GDM1 (cell line): ENCODE data around the gene CRACDL.

Experiments
- DNase-seq: peaks from one replicate; lab custom pipeline; 2025; lab: John Stamatoyannopoulos, UW

CRACDL gene

DNA sequence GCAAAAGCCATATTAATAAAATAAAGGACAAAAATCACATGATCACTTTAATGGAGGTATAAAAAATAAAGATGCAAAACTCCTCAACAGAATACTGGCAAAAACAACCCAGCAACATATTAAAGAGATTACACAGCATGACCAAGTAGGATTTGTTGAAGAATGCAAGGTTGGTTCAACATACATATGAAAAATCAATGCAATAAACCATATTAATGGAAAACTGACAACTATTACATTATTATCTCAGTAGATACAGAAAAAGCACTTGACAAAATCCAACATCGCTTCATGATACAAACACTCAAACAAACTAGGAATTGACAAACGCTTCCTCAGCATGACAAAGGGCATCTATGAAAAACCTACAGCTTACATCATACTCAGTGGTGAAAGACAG is 76.7 kb downstream of the CRACDL start:
- no peak for DNase-seq

DNA sequence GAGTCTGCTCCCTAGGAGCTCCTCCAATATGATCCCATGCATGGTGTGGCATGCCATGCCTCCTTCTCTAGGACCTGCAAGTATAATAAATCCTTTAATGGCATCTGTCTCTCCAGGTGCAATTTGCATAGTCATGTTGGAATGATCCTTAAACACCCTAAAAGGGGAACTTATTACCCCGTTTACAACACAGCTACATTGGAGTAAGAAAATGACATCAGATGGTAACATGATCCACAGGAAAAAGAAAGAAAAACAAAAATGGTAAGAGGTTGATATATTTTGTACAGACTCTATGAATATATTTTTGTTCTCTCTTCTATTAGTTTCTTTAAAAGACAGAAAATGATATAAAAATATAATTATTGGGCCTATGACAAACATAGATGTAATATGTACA is 79.0 kb downstream of the CRACDL start:
- no peak for DNase-seq

DNA sequence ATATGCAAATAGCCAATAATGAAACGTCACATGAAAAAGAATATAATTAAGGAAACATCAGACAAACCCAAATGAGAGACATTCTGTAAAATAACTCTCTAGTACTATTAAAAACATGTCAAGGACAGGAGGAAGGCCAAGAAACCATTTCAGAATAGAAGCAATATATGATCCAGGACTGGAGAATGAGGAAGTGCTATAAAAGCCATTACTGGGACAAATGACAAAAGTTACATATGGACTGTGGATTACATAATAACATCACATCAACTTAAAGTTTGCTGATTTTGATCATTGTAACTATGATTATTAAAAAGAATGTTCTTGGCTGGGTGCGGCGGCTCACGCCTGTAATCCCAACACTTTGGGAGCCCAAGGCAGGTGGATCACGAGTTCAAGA is 81.3 kb downstream of the CRACDL start:
- no peak for DNase-seq

DNA sequence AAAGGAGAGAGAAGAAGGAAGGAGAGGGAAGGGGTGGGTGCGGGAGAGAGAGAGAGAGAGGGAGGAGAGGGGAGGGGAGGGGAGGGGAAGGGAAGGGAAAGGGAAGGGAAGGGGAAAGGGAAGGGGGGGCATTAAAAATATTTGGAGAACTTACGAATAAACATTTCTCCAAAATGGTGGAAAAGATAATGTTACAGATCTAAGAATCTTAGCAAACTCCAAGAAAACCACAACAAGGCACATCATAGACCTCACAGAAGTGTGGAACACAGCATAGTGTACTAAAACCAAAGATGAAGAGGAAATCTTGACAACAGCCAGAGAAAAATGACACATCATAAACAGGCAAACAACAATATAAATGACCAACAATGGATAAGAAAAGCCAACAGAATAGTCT is 83.1 kb downstream of the CRACDL start:
- no peak for DNase-seq

DNA sequence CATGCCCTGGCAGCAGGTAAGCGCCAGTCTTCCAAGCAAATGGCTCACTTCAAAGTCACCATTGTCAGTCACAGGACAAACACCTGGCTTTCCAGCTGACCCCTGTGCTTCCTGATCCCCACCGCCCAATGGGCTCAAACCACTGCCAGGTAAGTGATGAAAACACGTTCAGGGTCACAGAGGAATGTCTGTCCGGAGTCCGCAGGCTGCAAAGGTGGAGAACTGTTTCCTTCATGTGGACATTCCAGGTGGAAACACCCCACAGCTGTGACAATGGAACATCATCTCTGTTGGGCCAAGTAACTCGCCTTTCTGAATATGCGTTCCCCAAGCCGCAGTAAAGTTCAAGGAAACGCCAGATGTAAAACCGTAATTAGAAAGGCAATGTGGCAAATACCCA is 86.0 kb downstream of the CRACDL start:
- DNase-seq: no peak

DNA sequence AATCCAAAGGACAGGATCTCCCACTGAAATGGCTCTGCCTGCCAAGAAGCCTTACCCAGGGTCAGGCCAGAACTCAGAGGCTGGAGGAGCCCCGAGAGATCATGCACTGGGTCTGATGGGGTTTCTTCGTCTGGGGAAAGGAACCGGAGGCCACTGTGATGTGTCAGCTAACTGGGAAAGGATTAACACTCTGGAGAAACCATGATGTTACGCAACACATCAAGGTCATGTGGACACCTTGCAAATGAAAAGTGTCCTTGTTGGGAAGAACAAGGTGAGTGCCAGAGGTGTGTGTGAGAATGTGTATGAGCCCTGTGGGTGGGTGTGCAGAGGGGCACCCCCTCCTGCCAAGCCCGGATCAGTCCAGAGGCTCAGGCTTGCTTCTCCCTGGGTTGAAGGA is 86.9 kb downstream of the CRACDL start:
- no peak for DNase-seq

DNA sequence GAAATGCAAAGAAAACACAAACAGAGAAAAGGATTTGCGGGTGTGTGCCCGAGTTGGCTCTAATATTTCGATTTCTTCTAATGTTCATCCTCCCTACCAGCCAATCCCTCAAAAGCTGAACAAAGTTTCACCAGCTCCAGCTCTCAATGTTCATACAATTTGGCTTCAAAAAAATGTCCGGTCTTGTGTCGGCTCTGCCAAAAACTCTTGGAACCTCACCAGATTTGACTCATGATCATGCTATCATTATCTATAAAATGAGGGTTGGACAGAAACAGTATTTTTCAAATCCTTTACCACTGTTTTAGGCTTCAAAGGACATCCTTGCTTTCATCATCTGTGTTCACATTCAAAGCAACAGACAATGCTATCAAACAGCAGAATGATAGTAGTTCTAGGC is 88.2 kb downstream of the CRACDL start:
- DNase-seq: no peak

DNA sequence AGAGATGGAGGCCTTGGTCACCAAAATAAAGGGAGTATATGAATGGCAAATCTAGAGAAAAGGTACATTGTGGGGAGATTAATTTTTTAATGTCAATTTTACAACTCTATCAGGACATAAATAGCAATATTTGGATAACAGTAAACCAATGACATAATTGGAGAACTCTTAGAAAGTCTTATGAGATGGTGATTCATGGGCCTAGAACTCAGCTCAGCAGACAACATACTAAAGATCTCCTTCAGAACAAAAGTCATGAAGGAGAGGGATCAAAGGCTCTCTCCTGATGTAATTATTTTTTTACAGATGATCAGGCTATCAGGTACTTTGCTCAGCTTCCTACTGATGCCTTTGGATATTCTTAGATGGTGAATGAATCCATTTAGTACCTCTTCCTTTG is 90.0 kb downstream of the CRACDL start:
- no peak for DNase-seq

DNA sequence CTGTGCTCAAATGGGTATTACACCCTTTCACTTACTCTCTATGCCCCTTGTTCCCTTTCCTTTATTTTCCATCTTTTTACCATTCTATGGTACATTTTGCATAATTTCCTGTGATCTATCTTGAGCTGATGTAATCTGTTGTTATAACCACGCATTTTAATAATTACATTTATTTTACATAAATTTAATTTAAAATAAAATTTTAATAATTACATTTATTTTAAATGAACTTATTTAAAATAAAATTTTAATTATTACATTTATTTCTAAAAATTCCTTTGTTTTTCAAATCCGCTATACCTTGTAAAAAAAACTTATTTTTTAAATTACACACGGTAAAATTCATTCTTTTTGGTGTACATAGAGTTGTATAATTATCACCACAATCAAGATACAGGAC is 93.9 kb downstream of the CRACDL start:
- DNase-seq: no peak

DNA sequence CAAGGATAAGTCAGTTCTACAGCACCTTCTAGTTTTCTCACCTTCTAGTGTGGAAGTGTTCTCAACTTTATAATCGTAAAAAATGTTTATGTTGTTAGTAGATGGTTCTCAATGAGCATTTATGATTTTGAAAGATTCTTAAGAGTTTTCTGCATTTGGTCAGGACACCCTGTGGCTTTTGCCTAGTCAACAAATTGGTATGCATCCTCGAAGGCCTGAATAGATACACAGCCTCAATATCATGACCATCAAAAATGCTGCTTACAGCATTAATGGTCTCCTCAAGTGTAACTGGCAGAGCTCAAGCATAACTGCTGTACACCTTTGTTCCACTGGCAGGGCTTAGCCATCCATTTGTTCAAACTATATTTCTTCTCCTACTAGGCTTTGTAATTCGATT is 96.7 kb downstream of the CRACDL start:
- no peak for DNase-seq

DNA sequence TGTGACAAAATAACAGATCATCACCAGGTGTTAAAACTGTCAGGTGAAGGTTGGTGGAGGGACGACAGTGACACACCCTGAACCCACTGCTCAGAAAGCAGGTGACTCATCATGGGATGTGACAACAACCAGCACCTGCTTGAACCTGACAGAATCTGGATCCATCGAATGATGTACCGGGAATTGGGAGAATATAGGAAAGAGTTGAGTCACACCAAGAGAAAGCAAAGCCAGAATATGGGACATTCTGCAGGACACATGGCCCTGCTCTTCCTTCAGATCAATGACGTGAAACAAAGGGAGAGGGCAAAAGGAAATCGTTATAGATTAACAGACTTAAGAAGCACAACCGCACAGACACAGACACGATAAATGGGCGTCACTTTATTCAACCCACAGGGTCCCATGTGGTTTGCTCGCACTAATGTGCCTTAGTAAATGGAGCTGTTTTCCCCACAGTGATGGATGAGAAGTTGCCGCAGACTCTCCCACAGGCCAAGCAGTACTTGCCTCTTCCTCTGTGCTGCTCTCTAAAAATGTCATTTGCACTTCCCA is 100.1 kb downstream of the CRACDL start:
- DNase-seq: peak; percentile 56

DNA sequence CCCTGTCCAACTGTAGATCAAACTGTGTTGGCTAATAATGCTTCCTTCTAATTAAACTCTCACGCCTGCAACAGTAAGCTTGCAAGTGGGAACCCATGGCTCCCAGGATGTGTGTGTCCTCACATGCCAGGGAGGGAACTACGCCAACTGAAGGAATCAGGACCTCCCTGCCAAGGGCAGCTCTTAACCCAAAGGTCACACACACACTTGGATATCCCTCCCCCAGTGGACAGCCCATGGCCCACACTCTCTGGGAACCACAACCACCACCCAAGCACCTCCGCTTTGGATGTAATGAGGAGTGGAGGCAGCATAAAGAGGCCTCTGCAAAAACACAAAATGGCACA is 102.1 kb downstream of the CRACDL start:
- DNase-seq: no peak

DNA sequence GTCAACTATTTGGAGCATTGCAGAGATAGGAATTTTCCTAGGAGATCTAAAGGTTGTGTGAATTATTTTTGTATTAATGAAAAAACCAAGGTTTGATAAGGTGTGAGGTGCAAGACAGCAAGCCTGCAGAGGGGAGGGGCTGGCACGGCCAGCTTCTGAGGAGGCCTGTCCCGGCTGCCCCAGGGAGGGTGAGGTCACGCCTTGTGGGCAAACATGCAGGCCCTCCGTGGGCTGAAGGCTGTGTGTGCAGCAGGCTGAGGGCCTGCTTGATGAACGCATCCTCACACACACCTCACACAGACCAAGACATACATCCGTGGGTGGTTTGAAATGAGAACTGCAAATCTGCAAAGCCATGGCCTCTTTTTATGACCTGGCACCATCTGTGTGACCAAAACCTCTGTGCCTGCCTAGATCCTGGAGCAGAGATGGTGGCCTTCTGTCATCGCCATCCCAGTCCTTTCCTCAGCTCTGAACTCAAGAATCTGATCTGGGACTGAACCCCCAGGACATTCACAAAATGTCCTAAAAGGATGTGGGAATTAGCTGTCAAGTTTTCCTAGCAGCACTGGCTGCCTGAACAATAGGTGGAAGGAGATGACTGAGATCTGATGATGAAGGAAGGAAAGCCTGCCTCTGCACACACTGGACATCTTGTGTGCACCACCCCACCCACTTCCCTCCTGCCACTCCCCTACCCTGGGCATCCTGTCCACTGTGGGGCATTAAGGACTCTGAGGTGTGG is 102.7 kb downstream of the CRACDL start:
- DNase-seq: no peak

DNA sequence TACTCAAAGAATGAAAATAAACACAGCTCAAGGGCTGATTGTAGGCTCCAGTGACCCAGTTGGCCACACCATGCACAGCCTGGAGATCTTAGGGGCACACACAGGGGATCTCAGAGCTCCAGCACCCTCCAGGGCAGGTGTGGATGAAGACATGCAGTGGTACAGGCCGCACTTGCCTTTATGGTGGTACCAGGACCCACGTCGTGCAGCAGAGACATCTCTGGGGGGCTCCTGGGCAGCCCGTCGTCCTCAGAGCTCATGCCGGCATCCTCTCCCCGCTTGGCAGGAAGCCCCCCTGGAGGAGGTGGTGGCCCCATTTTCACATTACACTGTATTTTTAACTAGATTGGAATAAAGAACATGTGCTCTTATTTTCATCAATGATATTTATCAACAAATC is 103.9 kb downstream of the CRACDL start:
- no peak for DNase-seq

DNA sequence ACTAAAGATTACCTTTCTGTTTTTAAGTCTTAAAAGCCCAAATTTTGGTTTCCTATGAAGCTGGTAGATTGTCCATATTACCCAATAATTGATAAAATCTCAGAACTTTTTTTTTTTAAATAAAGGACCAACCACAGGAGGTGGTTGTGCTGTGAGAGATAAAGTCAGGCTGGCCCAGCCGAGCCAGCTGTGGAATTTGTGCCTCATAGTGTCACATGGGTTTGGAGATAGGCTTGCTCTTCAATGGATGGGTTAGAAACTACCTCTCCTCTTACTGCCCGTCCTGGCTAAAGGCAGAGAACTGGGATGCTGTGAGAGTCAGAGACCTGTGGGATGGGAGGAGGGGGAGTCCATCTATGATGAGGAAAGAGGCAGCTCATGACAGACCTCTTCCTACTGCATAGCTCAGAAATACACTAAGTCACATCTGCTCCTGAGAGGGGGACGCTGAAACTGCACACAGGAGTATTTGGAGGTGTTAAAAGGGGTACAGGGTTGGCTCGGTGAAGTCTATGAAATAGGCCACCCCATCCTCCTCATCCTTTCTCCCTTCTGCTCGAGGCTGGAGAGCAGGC is 105.4 kb downstream of the CRACDL start:
- DNase-seq: no peak

DNA sequence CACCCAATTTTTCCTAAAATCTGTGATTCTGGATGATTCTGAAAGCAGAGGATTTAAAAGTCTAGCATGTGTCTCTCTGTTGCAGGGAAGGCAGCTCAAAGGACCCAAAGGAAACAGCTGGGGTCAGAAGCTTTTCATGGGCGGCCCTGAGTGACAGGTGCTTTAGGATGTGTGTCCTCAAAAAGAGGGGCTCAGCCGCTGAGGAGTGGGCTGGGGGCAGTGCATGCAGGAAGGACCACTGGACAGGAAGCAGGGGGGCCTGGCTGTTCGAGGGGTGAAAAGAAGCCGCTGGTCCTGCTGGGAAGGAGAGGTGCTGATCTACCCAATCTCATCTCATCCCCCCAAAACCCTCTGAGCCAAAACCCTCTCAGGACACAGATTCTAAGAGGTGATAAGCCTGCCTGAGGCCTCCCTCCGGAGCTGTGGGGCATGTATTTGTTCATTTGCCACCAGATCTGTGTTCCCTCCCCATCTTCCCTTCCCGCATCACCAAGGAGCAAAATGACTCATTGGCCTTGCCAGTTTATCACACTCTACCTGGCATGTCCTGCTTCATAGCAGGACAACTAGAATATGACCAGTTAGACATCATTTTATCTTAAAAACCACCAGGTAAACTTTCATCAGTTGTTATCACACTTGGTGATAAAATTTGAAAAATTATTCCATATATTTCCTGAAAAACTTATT is 106.3 kb downstream of the CRACDL start:
- no peak for DNase-seq

DNA sequence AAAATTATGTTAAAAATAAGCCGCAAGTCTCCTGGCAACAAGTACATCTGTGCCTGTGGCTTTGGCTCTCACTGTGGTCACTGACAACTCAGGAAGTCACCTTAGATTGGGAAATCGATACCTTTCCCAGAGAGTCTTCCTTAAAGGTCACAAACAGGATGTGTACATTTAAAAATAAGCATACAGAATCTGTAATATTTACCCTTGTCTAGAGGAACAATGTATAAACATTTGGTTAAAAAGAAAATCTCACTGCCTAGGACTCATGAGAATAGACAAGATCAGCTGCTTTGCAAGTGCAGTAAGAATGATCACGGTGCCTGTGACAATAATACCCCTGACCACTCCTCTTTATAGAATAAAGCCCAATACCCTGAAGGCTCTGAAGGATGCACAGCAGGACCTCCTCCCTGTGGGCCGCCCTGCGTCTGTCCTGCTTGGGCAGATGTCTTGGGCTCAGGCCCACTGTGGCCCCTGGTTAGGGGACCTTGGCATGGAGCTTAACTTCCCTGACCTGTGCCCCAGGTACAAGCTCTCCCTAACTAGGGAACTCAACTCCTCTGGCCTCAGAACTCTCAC is 107.1 kb downstream of the CRACDL start:
- no peak for DNase-seq

DNA sequence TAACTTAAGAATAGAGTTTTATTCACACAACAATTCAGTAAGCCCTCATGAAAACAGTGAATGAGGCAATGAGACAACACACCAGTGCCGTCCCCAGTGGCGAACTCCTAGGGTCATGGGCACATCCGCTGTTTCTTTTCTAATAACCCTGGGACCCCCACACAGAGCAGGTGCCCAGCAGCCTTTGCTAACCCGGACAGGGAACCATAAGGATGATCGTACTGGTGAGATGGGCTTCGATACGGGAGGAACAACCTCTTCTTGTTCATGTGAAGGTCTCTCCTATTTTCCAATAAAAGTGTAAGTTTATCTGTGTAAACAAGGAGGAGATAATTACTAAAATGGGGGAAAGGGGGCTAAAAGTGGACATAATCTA is 107.7 kb downstream of the CRACDL start:
- DNase-seq: no peak

DNA sequence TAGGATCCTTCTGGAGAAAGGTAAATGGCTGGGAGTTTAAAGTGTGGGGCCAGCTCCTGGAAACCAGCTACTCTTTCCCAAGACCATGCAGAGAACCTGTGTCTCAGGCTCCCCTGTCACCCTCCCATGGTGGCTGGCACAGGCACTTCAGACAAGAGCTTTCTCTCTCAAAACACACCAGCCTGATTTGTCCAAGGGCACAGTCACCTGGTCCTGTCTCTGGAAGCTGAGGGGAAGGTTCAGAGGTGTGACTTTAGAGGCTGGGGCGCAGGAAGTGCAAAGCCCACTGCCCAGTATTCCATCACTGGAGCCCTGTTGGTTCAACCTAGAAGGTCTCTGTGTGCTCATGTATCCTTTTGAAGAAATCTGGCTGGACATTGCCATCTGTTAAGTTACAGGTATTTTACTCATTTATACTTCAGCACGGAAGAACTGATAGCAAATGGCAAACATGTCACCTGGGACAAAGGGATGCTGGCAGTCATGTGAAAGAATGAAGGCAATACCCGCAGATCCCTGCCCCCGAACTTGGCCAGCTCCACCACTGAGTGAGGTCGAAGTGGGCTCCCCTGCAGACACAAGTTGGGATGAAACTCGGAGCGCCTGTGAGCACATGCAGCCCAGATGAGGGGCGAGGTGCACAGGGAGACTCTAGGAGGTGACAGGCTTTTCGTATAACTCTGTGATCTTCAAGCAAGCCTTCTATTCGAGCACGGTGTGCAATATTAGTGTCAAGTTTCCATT is 108.2 kb downstream of the CRACDL start:
- DNase-seq: no peak

DNA sequence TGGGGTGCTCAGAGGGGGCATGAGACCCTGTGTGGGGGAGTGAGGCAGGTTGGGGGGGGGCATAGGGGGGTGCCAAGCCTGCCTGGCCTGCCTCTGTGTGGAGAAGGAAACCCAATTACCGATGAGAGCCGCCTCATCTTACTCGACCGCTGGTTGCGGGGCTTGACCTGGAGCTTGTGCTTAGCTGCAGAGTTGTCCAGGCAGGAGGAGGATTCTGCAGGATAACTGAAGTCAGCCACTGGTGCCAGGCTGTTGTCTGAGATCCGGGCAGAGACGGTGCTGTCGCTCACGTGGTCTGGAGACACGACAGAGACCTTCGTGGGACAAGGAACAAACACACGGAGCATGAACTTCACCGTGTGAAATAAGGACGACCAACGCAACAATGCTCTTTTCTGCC is 109.2 kb downstream of the CRACDL start:
- DNase-seq: no peak

DNA sequence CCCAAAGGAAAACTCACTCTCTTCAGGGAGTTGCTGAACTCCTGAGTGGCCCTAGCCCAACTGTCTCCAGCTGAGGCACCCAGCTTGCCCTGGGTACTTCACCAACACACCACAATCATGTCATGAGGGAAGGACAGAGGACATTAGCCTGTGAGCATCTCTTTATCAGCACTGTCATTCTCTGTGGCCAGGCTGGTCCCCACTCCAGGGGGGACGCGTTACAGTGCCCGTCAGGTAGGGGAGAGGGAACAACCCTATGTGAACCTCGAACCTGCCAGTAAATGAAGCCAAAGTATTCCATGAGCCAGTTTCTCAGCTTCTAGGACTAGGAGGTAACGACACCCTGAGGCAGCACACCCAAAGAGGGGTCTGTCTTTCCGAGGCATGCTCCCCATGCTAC is 110.2 kb downstream of the CRACDL start:
- no peak for DNase-seq

DNA sequence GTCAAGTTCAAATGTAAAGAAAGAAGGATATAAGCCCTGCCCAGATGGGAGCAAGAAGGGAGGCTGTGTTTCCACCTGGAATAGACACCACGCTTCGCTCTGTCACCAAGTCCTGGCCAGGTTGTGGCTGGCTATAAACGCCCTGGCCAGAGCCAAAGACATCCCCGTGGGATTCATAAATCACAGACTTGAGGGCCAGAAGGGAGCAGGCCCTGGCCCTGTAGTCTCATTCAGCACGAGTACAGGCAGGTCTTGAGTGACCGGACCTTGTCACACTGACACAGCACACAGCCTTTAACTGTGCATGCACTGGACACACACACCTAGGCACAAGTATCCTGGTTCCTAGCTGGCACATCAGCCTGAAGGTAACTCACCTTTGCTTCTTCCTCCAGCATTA is 110.6 kb downstream of the CRACDL start:
- DNase-seq: no peak

DNA sequence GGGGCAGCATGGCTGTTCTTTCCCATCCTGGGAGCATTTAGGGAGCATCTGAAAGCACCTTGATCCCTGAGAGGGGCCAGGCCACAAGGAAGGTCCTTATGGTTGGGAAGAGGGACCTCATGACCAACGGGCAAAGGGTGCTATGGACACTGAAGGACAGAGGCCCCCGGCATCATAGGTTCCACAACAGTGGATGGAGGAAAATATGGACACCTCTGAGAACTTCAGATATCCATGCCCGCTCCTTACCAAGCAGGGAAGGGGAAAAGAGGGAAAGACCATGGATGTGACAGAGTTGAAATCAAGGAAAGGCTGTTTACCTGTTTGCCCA is 111.0 kb downstream of the CRACDL start:
- DNase-seq: no peak
